ENCODE measurements around the gene CCSER1.

The CCSER1 gene

GRCh38 chr4:90142081-90142480, 14.9 kb downstream of the CCSER1 start:
- CTCF ChIA-PET = interaction anchor here (1.1 kb wide), 1 partner anchor 10 kb away, joined by 4 read pairs; no protein-coding TSS in a partner anchor
- POLR2A ChIA-PET = no interaction called here
- no peak for DNase-seq (ENCODE audit: extremely low spot score)
- no peak for TF ChIP-seq CTCF (IDR thresholded peaks at IDR 0.05; ENCODE audit: control extremely low read depth, extremely low read depth, low read depth, missing control alignments)

- DNase-seq (ENCODE audit: extremely low spot score) = no peak
- TF ChIP-seq CTCF (IDR thresholded peaks at IDR 0.05; ENCODE audit: control extremely low read depth, extremely low read depth, low read depth, missing control alignments) = no peak
- POLR2A ChIA-PET = no interaction called here
- CTCF ChIA-PET = interaction anchor here (1.4 kb wide), 1 partner anchor 8 kb away, joined by 3 read pairs; no protein-coding TSS in a partner anchor
These were observed 18.1 kb downstream of the CCSER1 start for GRCh38 chr4:90145319-90145718.

GRCh38 chr4:90146306-90146705, 19.1 kb downstream of the CCSER1 start:
- ChIA-PET CTCF (interaction anchor here (1.4 kb wide), 1 partner anchor 9 kb away, joined by 3 read pairs; no protein-coding TSS in a partner anchor), POLR2A (no interaction called here)
- no peak for TF ChIP-seq CTCF (IDR thresholded peaks at IDR 0.05; ENCODE audit: control extremely low read depth, extremely low read depth, low read depth, missing control alignments)
- no peak for DNase-seq (ENCODE audit: extremely low spot score)

- no peak for TF ChIP-seq CTCF (IDR thresholded peaks at IDR 0.05; ENCODE audit: control extremely low read depth, extremely low read depth, low read depth, missing control alignments)
- CTCF ChIA-PET = no interaction called here
- DNase-seq (ENCODE audit: extremely low spot score) = no peak
- POLR2A ChIA-PET = no interaction called here
These were observed 21.5 kb downstream of the CCSER1 start for GRCh38 chr4:90148574-90149148.

GRCh38 chr4:90152024-90152423, 24.8 kb downstream of the CCSER1 start:
- TF ChIP-seq CTCF (IDR thresholded peaks at IDR 0.05; ENCODE audit: control extremely low read depth, extremely low read depth, low read depth, missing control alignments) = no peak
- ChIA-PET POLR2A (no interaction called here), CTCF (interaction anchor here (1.0 to 1.7 kb wide), 3 partner anchors 9 to 14 kb away, joined by 4 read pairs; no protein-coding TSS in a partner anchor)
- no peak for DNase-seq (ENCODE audit: extremely low spot score)

GRCh38 chr4:90159193-90159592, 32.0 kb downstream of the CCSER1 start:
- no peak for TF ChIP-seq CTCF (IDR thresholded peaks at IDR 0.05; ENCODE audit: control extremely low read depth, extremely low read depth, low read depth, missing control alignments)
- ChIA-PET POLR2A (no interaction called here), CTCF (no interaction called here)
- DNase-seq (ENCODE audit: extremely low spot score) = no peak
